Pancreas (tissue), 10 donors: Measurements from ENCODE around the gene DBN1. TPM values are rescaled to one million over a fixed set of nuclear protein-coding genes. Genes with fewer than 3 reads are reported as not detected.

Experiments
- ATAC-seq, 4 donors: fragments of 200-7000 bp; cut with Tn5 transposase; one replicate each; pipeline versions ENCODE4 v1.8.0 to v1.9.1; 2020; ENCODE audit warnings: mild to moderate bottlenecking in 4 of 4, moderate library complexity in 4 of 4
- DNase-seq, 6 donors: peaks; one replicate each; pipeline ENCODE4 v3.0.0-alpha.2; 2020
- FAIRE-seq: peaks from 2 replicates; lab custom pipeline; 2012; peaks lifted over from hg19 to GRCh38; lab: Jason Lieb, UNC
- H3K27ac ChIP-seq, 4 donors: fragments of 200-600 bp; sonication (generic); 1 replicate in 3 of 4; 2 replicates in 1 of 4; pipeline versions ENCODE4 v1.5.0 to v1.8.0; 2020
- H3K27me3 ChIP-seq, 4 donors: fragments of 200-600 bp; one replicate each; pipeline ENCODE4 v1.8.0; 2021
- H3K36me3 ChIP-seq, 3 donors: fragments of 200-600 bp; sonication (generic) in 1 of 3; one replicate each; pipeline versions ENCODE4 v1.5.0 to v1.8.0; 2020 to 2021
- H3K4me1 ChIP-seq, 3 donors: fragments of 200-600 bp; one replicate each; pipeline ENCODE4 v1.8.0; 2021
- H3K4me3 ChIP-seq, 4 donors: fragments of 200-600 bp; sonication (generic) in 2 of 4; one replicate each; pipeline versions ENCODE4 v1.5.0 to v1.8.0; 2020 to 2021
- H3K9me3 ChIP-seq, 4 donors: fragments of 200-600 bp; one replicate each; pipeline ENCODE4 v1.8.0; 2021
- WGBS, 2 donors: extraction: QIAGEN DNeasy Blood & Tissue Kit; methylation state at CpG; one replicate each; pipeline ENCODE4 v1.1.7; 2013; 5-methylcytosine and 5-hydroxymethylcytosine counted together
- intact Hi-C, 3 donors: fragments of 100-400 bp; cut with DNase I; formaldehyde crosslinking; loops; one replicate each; pipeline versions ENCODE4 v1.11.1 to v1.14.2; 2022
- polyA plus RNA-seq, 2 donors: library from polyadenylated mRNA; stranded (reverse); fragments of 200-250 nt; gene quantifications; one replicate each; pipeline ENCODE4 v1.2.3, GENCODE V29; 2013
- total RNA-seq, 6 donors: library from RNA; stranded (reverse); fragmentation: NEBNext Ultra II Directional in 4 of 6; extraction: Animal tissue kit (Norgen Biotek cat#: 25700) in 4 of 6; gene quantifications; one replicate each; pipeline versions ENCODE4 v1.2.1 to v1.2.4, GENCODE V29; 2021 to 2023
- TF ChIP-seq, protein P1 (sequence below), 4 donors: fragments of 200-600 bp; sonication (generic) in 3 of 4; IDR thresholded peaks; one replicate each; pipeline versions ENCODE4 v1.5.0 to v1.8.0; 2021; ENCODE audit warnings: antibody characterized with exemption in 4 of 4
- donor health status: healthy with polysubstance abuse.
- donor health status: DM: no; HTN: no; CAD: no; lungs with moderate emphysema.
- donor health status: DM: no; HTN: no; CAD: no.
- donor health status: control.
- donor health status: control.
- donor health status: Bipolar disorder and iron deficiency.
- donor health status: DM: yes; HTN: yes; CAD: no.
- donor health status: DM: no; HTN: no; CAD: no.
- donor health status: DM: no; HTN: no; CAD: no.
- donor health status: DM: yes; HTN: yes; CAD: no.

DBN1 gene
- total and polyA plus RNA-seq, 8 donors, result 10.2 to 38.2 (median 17.0) TPM

DNA sequence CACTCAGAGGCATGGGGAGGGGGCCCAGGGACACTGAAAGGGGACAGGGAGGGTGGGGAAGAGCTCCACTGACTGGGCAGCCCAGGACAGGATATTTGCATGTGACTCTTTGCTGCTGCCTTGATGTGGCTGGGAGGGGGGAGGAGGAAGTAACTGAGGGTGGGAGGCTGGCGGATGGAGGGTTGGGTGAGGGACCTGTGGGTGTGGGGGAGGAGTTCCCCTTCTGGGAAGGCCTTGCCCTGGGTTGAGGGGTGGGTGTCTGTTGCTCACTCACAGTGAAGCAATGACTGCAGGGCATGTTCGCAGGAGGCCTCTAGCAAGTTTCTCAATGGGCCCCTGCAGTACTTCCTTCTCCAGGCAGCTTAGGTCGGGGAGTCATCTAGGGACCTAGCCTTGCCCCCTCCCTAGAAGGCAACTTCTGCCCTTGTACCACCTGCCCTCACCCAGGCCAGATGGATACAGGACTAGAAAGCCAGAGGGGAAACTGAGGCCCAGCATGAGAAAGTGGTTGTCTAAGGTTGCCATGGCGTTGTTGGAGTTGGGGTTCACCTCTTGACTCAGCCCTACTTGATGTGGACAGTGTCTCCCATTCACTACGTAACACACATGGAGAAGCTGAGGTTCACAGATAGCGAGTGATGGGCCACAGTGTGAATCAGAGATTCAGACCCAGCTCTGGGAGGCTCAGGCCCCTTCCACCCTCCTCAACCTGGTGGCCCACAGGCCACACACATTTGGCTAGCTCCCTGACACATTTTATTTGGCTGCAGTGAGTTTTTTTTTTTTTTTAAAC is 44.0 kb downstream of the DBN1 start:
- WGBS, 2 donors, result 93 to 94% methylated on average over 6 of the region's 6 CpGs
- Histone ChIP-seq H3K27ac (peak overlapping the region in 2 of 4 donors; percentile 30 to 35), H3K36me3 (peaks cover 2 to 23% (median 9%) of the 10 kb centered on the region in 3 donors), H3K9me3 (no peaks in the 10 kb centered on the region), H3K4me1 (peaks cover 0 to 13% (median 4%) of the 10 kb centered on the region in 3 donors), H3K27me3 (no peaks in the 10 kb centered on the region), H3K4me3 (no peak overlapping the region)
- FAIRE-seq (no peak), DNase-seq (peak in 1 of 6 donors; percentile 70), ATAC-seq (no peak)
- intact Hi-C loops, result no loop called here
- TF ChIP-seq, protein P1, sequence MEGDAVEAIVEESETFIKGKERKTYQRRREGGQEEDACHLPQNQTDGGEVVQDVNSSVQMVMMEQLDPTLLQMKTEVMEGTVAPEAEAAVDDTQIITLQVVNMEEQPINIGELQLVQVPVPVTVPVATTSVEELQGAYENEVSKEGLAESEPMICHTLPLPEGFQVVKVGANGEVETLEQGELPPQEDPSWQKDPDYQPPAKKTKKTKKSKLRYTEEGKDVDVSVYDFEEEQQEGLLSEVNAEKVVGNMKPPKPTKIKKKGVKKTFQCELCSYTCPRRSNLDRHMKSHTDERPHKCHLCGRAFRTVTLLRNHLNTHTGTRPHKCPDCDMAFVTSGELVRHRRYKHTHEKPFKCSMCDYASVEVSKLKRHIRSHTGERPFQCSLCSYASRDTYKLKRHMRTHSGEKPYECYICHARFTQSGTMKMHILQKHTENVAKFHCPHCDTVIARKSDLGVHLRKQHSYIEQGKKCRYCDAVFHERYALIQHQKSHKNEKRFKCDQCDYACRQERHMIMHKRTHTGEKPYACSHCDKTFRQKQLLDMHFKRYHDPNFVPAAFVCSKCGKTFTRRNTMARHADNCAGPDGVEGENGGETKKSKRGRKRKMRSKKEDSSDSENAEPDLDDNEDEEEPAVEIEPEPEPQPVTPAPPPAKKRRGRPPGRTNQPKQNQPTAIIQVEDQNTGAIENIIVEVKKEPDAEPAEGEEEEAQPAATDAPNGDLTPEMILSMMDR (IDR thresholded peaks at IDR 0.05), result no peak

DNA sequence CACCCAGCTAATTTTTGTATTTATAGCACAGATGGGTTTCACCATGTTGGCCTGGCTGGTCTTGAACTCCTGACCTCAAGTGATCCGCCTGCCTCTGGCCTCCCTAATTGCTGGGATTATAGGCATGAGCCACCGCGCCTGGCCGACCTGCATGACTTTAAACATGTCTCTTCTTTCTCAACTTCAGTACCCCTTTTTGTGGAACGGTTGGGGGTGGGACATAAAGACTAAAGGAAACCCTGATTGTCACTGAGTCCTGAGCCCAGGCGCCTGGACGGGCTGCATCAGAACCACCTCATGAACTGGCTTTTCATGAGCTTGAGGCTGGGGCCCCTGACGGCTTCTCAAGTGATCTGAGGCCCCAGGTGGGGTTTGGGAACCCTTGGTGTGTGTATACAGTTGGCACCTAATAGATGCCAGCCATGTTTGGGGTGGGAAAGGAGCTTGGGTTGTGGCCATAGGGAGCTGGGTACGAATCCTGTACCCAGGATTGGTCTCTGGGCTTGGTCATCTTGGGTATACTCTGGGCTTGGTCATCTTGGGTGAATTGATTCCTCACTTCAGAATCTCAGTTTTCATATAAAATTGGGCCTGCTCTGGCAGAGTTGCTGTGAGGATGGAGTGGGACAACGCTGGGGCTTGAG is 44.7 kb downstream of the DBN1 start:
- Histone ChIP-seq H3K27ac (peak overlapping the region in 2 of 4 donors; percentile 30 to 35), H3K4me3 (peak overlapping the region in 1 of 4 donors; percentile 86), H3K27me3 (no peaks in the 10 kb centered on the region), H3K4me1 (peaks cover 0 to 13% (median 4%) of the 10 kb centered on the region in 3 donors), H3K9me3 (no peaks in the 10 kb centered on the region), H3K36me3 (peaks cover 2 to 16% (median 7%) of the 10 kb centered on the region in 3 donors)
- DNase-seq, result no peak
- WGBS, 2 donors, result 86 to 87% methylated on average over 10 of the region's 10 CpGs
- ATAC-seq, result no peak
- TF ChIP-seq, protein P1 (IDR thresholded peaks at IDR 0.05), result no peak
- FAIRE-seq, result no peak
- intact Hi-C loops, result no loop called here

DNA sequence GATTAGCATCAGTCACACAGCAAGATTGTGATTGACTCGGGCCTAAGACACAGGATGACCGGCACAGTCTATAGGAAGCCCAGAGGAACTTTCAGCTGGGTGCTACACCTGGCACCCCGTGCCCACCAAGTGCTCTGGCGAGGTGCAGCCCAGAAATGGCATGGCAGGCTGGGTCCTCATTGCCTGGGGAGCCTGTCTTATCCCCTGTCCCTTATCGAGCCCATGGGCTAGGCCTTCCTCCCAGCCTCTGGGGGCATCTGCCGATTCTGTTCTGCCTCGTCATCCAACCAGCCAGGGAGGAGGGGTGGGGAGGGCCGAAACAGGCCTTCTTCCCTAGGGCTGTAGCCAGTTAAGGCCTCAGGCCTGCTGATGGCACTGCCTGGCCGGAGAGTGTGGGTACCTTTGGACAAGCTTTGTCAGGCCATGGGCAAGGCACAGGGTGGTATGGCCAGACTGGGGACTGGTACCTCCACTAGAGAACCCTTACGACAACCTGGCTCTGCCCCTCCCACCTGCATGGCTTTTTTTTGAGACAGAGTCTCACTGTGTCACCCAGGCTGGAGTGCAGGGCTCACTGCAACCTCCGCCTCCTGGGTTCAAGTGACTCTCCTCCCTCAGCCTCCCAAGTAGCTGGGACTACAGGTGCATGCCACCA is 45.4 kb downstream of the DBN1 start:
- Histone ChIP-seq H3K36me3 (peaks cover 2 to 9% (median 4%) of the 10 kb centered on the region in 3 donors), H3K27me3 (no peaks in the 10 kb centered on the region), H3K4me1 (peaks cover 0 to 13% (median 4%) of the 10 kb centered on the region in 3 donors), H3K9me3 (no peaks in the 10 kb centered on the region), H3K4me3 (peak overlapping the region in 1 of 4 donors; percentile 86), H3K27ac (no peak overlapping the region)
- DNase-seq (peak in 2 of 6 donors; percentile 43 to 56), ATAC-seq (no peak), FAIRE-seq (no peak)
- TF ChIP-seq, protein P1 (IDR thresholded peaks at IDR 0.05), result no peak
- WGBS, 2 donors, result 80 to 85% methylated on average over 11 of the region's 11 CpGs
- intact Hi-C loops, result no loop called here

DNA sequence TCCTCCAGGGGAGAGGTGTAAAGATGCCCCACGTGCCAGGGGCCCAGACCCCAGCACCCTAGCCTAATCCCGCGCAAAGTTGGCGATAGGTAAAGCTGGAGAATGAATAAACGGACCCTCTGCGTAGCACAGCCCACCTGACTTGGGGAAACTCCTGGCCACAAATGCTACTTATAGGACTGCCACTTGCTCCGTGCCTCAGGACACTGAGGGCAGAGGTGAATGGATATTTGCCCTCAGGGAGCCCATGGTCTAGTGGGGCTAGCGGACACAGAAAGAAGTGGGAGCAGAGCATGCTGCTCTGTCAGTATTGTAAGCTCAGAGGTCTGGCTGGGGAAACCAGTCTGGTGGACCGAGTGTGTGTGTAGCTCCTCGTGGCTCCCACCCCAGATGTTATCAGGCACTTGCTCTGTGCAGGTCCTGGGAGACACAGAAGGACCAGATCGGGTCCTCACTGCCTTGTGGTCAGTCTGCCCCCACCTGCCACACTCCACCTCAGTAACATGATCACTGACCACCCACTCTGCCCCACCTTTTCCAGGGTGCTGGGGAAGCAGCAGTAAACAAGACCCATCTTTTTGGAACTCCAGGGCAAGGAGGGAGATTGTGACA is 46.1 kb downstream of the DBN1 start:
- DNase-seq (no peak), ATAC-seq (no peak), FAIRE-seq (no peak)
- peaks cover 0 to 13% (median 4%) of the 10 kb centered on the region in 3 donors for H3K4me1 ChIP-seq
- intact Hi-C loops, result no loop called here
- H3K4me3 ChIP-seq, result peak overlapping the region; percentile 66 to 96 (median 81)
- peak overlapping the region; percentile 58 to 82 (median 72) for H3K27ac ChIP-seq
- no peaks in the 10 kb centered on the region for H3K9me3 ChIP-seq
- H3K27me3 ChIP-seq, result no peaks in the 10 kb centered on the region
- TF ChIP-seq, protein P1 (IDR thresholded peaks at IDR 0.05), result no peak
- WGBS, 2 donors, result 16 to 21% methylated on average over 11 of the region's 11 CpGs
- peaks cover 0 to 2% (median 0%) of the 10 kb centered on the region in 3 donors for H3K36me3 ChIP-seq
